ENCODE data around the gene CFAP141. TPM values are rescaled to one million over a fixed set of nuclear protein-coding genes. Genes with fewer than 3 reads are reported as not detected.

The CFAP141 gene
- total and polyA plus RNA-seq, 4 donors = not detected

DNA sequence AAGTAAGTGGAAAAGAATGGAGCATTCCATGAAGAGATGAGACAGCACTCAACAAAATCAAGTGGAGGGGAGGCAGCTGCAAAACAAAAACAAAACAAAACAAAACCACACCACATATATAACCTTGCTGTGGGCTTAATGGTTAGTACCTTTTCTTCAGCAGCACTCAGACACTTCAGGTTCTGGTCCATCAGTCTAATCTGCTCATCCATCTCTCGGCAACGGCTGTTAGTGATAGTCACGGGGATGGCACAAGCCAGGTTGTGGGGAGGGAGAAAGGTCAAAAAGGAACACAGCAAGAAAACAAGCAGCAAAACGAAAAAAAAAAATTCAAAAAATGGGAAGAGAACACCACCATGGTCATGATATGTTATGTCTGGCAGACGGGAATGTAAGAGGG lies 34.3 kb downstream of the CFAP141 start:
- DNase-seq (ENCODE audit: low spot score) = no peak
- TF ChIP-seq GABPA (IDR thresholded peaks at IDR 0.05 in 1 of 2, conservative IDR thresholded peaks at IDR 0.05 in 1 of 2) = no peak
- TF ChIP-seq, protein P1, sequence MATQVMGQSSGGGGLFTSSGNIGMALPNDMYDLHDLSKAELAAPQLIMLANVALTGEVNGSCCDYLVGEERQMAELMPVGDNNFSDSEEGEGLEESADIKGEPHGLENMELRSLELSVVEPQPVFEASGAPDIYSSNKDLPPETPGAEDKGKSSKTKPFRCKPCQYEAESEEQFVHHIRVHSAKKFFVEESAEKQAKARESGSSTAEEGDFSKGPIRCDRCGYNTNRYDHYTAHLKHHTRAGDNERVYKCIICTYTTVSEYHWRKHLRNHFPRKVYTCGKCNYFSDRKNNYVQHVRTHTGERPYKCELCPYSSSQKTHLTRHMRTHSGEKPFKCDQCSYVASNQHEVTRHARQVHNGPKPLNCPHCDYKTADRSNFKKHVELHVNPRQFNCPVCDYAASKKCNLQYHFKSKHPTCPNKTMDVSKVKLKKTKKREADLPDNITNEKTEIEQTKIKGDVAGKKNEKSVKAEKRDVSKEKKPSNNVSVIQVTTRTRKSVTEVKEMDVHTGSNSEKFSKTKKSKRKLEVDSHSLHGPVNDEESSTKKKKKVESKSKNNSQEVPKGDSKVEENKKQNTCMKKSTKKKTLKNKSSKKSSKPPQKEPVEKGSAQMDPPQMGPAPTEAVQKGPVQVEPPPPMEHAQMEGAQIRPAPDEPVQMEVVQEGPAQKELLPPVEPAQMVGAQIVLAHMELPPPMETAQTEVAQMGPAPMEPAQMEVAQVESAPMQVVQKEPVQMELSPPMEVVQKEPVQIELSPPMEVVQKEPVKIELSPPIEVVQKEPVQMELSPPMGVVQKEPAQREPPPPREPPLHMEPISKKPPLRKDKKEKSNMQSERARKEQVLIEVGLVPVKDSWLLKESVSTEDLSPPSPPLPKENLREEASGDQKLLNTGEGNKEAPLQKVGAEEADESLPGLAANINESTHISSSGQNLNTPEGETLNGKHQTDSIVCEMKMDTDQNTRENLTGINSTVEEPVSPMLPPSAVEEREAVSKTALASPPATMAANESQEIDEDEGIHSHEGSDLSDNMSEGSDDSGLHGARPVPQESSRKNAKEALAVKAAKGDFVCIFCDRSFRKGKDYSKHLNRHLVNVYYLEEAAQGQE (IDR thresholded peaks at IDR 0.05) = no peak
- TF ChIP-seq YY1 (IDR thresholded peaks at IDR 0.05) = no peak
- no peak for TF ChIP-seq RXRA (IDR thresholded peaks at IDR 0.05)
- TF ChIP-seq RAD21 (IDR thresholded peaks at IDR 0.05) = no peak
- TF ChIP-seq FOXA1 (IDR thresholded peaks at IDR 0.05) = no peak
- TF ChIP-seq TAF1 (conservative IDR thresholded peaks at IDR 0.05) = no peak
- TF ChIP-seq FOXA2 (IDR thresholded peaks at IDR 0.05) = no peak
- TF ChIP-seq, protein P2, sequence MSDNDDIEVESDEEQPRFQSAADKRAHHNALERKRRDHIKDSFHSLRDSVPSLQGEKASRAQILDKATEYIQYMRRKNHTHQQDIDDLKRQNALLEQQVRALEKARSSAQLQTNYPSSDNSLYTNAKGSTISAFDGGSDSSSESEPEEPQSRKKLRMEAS (IDR thresholded peaks at IDR 0.05) = no peak

DNA sequence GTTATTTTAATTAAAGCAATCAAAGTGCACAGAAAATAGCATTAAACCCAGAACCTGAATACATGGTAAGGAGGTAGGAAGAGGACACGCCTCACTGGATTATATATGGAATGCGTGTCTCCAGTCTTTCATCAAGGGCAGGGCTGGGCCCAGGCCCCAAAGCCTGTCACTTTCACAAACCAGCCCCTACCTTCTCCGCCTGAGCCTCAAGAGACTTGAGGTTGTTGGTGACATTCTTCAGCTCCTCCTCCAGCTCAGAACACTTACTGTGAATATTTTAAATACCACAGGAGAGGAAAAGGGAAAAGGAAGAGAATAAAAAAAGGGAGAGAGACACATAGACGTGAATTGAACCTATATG lies 34.9 kb downstream of the CFAP141 start:
- Histone ChIP-seq H3K27ac (ENCODE audit: low read depth in 1 of 2, low read length in 2 of 2) (no peak overlapping the region), H3K36me3 (ENCODE audit: control insufficient read depth in 4 of 4, insufficient read depth in 3 of 4, low read depth in 1 of 4, low read length in 3 of 4) (peaks cover 27 to 66% (median 62%) of the 10 kb centered on the region in 4 donors), H3K9ac (ENCODE audit: low read depth in 1 of 2, low read length in 2 of 2) (no peak overlapping the region), H3K27me3 (ENCODE audit: control insufficient read depth in 4 of 4, insufficient read depth in 4 of 4, low read length in 3 of 4) (no peaks in the 10 kb centered on the region), H3K9me3 (ENCODE audit: control insufficient read depth in 4 of 4, low read length in 3 of 4) (no peaks in the 10 kb centered on the region), H3K4me1 (ENCODE audit: control insufficient read depth in 4 of 4, insufficient read depth in 4 of 4, low read length in 3 of 4) (peaks cover 0 to 3% (median 0%) of the 10 kb centered on the region in 4 donors), H3K4me3 (ENCODE audit: low read depth in 1 of 3, low read length in 3 of 3) (no peak overlapping the region)
- 95% methylated on average over 4 of the region's 4 CpGs for WGBS
- TF ChIP-seq FOXA2 (IDR thresholded peaks at IDR 0.05) (no peak), RAD21 (IDR thresholded peaks at IDR 0.05) (no peak), NR2F2 (IDR thresholded peaks at IDR 0.05) (no peak), SP1 (IDR thresholded peaks at IDR 0.05) (no peak), JUND (IDR thresholded peaks at IDR 0.05) (no peak), GABPA (IDR thresholded peaks at IDR 0.05 in 1 of 2, conservative IDR thresholded peaks at IDR 0.05 in 1 of 2) (no peak), TAF1 (conservative IDR thresholded peaks at IDR 0.05) (no peak), HNF4G (IDR thresholded peaks at IDR 0.05) (no peak), RXRA (IDR thresholded peaks at IDR 0.05) (no peak), HNF4A (conservative IDR thresholded peaks at IDR 0.05) (no peak), FOXA1 (IDR thresholded peaks at IDR 0.05) (no peak), YY1 (IDR thresholded peaks at IDR 0.05) (no peak)
- TF ChIP-seq, protein P2 (IDR thresholded peaks at IDR 0.05) = no peak
- TF ChIP-seq, protein P3, sequence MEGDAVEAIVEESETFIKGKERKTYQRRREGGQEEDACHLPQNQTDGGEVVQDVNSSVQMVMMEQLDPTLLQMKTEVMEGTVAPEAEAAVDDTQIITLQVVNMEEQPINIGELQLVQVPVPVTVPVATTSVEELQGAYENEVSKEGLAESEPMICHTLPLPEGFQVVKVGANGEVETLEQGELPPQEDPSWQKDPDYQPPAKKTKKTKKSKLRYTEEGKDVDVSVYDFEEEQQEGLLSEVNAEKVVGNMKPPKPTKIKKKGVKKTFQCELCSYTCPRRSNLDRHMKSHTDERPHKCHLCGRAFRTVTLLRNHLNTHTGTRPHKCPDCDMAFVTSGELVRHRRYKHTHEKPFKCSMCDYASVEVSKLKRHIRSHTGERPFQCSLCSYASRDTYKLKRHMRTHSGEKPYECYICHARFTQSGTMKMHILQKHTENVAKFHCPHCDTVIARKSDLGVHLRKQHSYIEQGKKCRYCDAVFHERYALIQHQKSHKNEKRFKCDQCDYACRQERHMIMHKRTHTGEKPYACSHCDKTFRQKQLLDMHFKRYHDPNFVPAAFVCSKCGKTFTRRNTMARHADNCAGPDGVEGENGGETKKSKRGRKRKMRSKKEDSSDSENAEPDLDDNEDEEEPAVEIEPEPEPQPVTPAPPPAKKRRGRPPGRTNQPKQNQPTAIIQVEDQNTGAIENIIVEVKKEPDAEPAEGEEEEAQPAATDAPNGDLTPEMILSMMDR (IDR thresholded peaks at IDR 0.05; ENCODE audit: low read depth, low read length, missing input control) = no peak
- TF ChIP-seq, protein P1 (IDR thresholded peaks at IDR 0.05) = no peak
- TF ChIP-seq, protein P4, sequence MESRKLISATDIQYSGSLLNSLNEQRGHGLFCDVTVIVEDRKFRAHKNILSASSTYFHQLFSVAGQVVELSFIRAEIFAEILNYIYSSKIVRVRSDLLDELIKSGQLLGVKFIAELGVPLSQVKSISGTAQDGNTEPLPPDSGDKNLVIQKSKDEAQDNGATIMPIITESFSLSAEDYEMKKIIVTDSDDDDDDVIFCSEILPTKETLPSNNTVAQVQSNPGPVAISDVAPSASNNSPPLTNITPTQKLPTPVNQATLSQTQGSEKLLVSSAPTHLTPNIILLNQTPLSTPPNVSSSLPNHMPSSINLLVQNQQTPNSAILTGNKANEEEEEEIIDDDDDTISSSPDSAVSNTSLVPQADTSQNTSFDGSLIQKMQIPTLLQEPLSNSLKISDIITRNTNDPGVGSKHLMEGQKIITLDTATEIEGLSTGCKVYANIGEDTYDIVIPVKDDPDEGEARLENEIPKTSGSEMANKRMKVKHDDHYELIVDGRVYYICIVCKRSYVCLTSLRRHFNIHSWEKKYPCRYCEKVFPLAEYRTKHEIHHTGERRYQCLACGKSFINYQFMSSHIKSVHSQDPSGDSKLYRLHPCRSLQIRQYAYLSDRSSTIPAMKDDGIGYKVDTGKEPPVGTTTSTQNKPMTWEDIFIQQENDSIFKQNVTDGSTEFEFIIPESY (IDR thresholded peaks at IDR 0.05) = no peak
- TF ChIP-seq, protein P5, sequence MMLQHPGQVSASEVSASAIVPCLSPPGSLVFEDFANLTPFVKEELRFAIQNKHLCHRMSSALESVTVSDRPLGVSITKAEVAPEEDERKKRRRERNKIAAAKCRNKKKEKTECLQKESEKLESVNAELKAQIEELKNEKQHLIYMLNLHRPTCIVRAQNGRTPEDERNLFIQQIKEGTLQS (IDR thresholded peaks at IDR 0.05) = no peak
- DNase-seq (ENCODE audit: low spot score) = no peak

More for the DNA sequence above, 34.3 kb downstream of the CFAP141 start:
- Histone ChIP-seq H3K4me3 (ENCODE audit: low read depth in 1 of 3, low read length in 3 of 3) (no peak overlapping the region), H3K36me3 (ENCODE audit: control insufficient read depth in 4 of 4, insufficient read depth in 3 of 4, low read depth in 1 of 4, low read length in 3 of 4) (peaks cover 24 to 60% (median 57%) of the 10 kb centered on the region in 4 donors), H3K9ac (ENCODE audit: low read depth in 1 of 2, low read length in 2 of 2) (no peak overlapping the region), H3K27me3 (ENCODE audit: control insufficient read depth in 4 of 4, insufficient read depth in 4 of 4, low read length in 3 of 4) (no peaks in the 10 kb centered on the region), H3K4me1 (ENCODE audit: control insufficient read depth in 4 of 4, insufficient read depth in 4 of 4, low read length in 3 of 4) (peaks cover 0 to 5% (median under 1%) of the 10 kb centered on the region in 4 donors), H3K9me3 (ENCODE audit: control insufficient read depth in 4 of 4, low read length in 3 of 4) (no peaks in the 10 kb centered on the region), H3K27ac (ENCODE audit: low read depth in 1 of 2, low read length in 2 of 2) (no peak overlapping the region)
- 94% methylated on average over 5 of the region's 5 CpGs for WGBS
